HCT116 (cell line): Measurements from ENCODE around the gene ZNF653. TPM values are rescaled to one million over a fixed set of nuclear protein-coding genes. Genes with fewer than 3 reads are reported as not detected.
A peak's percentile ranks its signal among the peaks of the same experiment; 100 is the strongest.

ENCODE experiments used
- ATAC-seq: fragments of 200-7000 bp; cut with Tn5 transposase; 2 replicates; pipeline ENCODE4 v1.9.1; 2020; ENCODE audit warnings: mild to moderate bottlenecking, moderate library complexity
- BruUV-seq: library from RNA; stranded (reverse); fragments of 400-500 nt; replicated peaks from 2 replicates; lab custom pipeline; 2021; lab: Mats Ljungman, UMichigan
- CTCF ChIA-PET: fragments of 300-600 bp; sonication (Branson Sonifier 250); formaldehyde crosslinking; loops from one replicate; lab custom pipeline; 2021; ENCODE audit warnings: antibody characterized with exemption; lab: Charles Lee
- POLR2A ChIA-PET: fragments of 300-600, 350-600 bp; sonication (Branson Sonifier 250); formaldehyde crosslinking; loops from one replicate; lab custom pipeline; 2021; ENCODE audit warnings: antibody characterized with exemption; lab: Charles Lee
- RAD21 ChIA-PET, 2 experiments: fragments of 300-600 bp; sonication (Branson Sonifier 250); formaldehyde crosslinking; loops; one replicate each; lab custom pipeline; 2023; ENCODE audit warnings: low total read pairs in 2 of 2; ENCODE audit not compliant: uncharacterized antibody in 2 of 2, unreplicated experiment in 2 of 2, low non-redundant PET in 1 of 2; lab: Charles Lee
- DNase-seq: peaks from one replicate; pipeline ENCODE4 v3.0.0-alpha.2; 2010; ENCODE audit warnings: low read depth, low spot score
- H2AFZ ChIP-seq: fragments of 200-600 bp; shearing (Covaris generic), sonication (generic); 2 replicates; pipeline ENCODE4 v1.6.1; 2017; ENCODE audit warnings: low read depth, mixed run types, mixed read lengths, antibody characterized with exemption, low read length; ENCODE audit not compliant: poor library complexity, severe bottlenecking
- H3K27ac ChIP-seq: 2 replicates; pipeline ENCODE4 v1.5.1; 2012; ENCODE audit warnings: low read depth, low read length
- H3K27me3 ChIP-seq: fragments of 200-600 bp; sonication (generic); 2 replicates; pipeline ENCODE4 v1.6.1; 2016; ENCODE audit warnings: mixed run types, low read length, mixed read lengths; ENCODE audit not compliant: insufficient read depth
- H3K36me3 ChIP-seq, 2 experiments: fragments of 200-500 bp in 1 of 2; fragments of 200-600 bp in 1 of 2; sonication (Bioruptor generic) in 1 of 2; sonication (generic) in 1 of 2; 2 replicates each; pipeline versions ENCODE4 v1.5.1 to v1.6.1; 2014 to 2016; ENCODE audit warnings: low read length in 2 of 2, inconsistent platforms in 1 of 2, mixed read lengths in 1 of 2, mixed run types in 1 of 2; ENCODE audit not compliant: insufficient read depth in 2 of 2, control insufficient read depth in 1 of 2
- H3K4me1 ChIP-seq, 2 experiments: fragments of 200-600 bp in 1 of 2; sonication (generic) in 1 of 2; 2 replicates each; pipeline versions ENCODE4 v1.5.1 to v1.6.1; 2012 to 2017; ENCODE audit warnings: low read length in 2 of 2, inconsistent platforms in 1 of 2, mild to moderate bottlenecking in 1 of 2, mixed read lengths in 1 of 2, mixed run types in 1 of 2, moderate library complexity in 1 of 2; ENCODE audit not compliant: insufficient read depth in 2 of 2, control insufficient read depth in 1 of 2
- H3K4me2 ChIP-seq: fragments of 200-600 bp; sonication (generic); 2 replicates; pipeline ENCODE4 v1.6.1; 2017; ENCODE audit warnings: mixed run types, low read length, mixed read lengths
- H3K4me3 ChIP-seq, 2 experiments: fragments of 200-600 bp in 1 of 2; sonication (generic) in 1 of 2; replicated peaks in 1 of 2; 2 replicates each; pipeline ENCODE4 v1.5.1; 2011 to 2016; ENCODE audit warnings: low read length in 2 of 2, control low read depth in 1 of 2, low read depth in 1 of 2, mild to moderate bottlenecking in 1 of 2, mixed read lengths in 1 of 2, mixed run types in 1 of 2
- H3K79me2 ChIP-seq: fragments of 200-600 bp; sonication (generic); 2 replicates; pipeline ENCODE4 v1.6.1; 2017; ENCODE audit warnings: mild to moderate bottlenecking, mixed run types, low read length, moderate library complexity, mixed read lengths; ENCODE audit not compliant: insufficient read depth
- H3K9ac ChIP-seq: fragments of 200-600 bp; sonication (generic); 2 replicates; pipeline ENCODE4 v1.6.1; 2016; ENCODE audit warnings: low read length, mixed read lengths
- H3K9me2 ChIP-seq: fragments of 200-600 bp; sonication (generic), shearing (Covaris generic); 2 replicates; pipeline ENCODE4 v1.6.1; 2017; ENCODE audit warnings: mixed run types, mild to moderate bottlenecking, moderate library complexity; ENCODE audit not compliant: insufficient read depth
- H3K9me3 ChIP-seq, 2 experiments: fragments of 200-500 bp in 1 of 2; fragments of 200-600 bp in 1 of 2; sonication (Bioruptor generic) in 1 of 2; sonication (generic) in 1 of 2; 2 replicates each; pipeline ENCODE4 v1.6.1; 2014 to 2017; ENCODE audit warnings: low read length in 2 of 2, mixed read lengths in 2 of 2, inconsistent platforms in 1 of 2, low read depth in 1 of 2, mild to moderate bottlenecking in 1 of 2, mixed run types in 1 of 2, moderate library complexity in 1 of 2; ENCODE audit not compliant: control insufficient read depth in 1 of 2, insufficient read depth in 1 of 2
- H4K20me1 ChIP-seq: fragments of 200-600 bp; sonication (generic), shearing (Covaris generic); 2 replicates; pipeline ENCODE4 v1.6.1; 2017; ENCODE audit warnings: mixed run types, mild to moderate bottlenecking, moderate library complexity; ENCODE audit not compliant: insufficient read depth
- CBX3 ChIP-seq: IDR thresholded peaks from 2 replicates; pipeline ENCODE4 v1.6.1; 2012; ENCODE audit warnings: low read depth
- CEBPB ChIP-seq: IDR thresholded peaks from 2 replicates; pipeline ENCODE4 v1.6.1; 2012; ENCODE audit warnings: low read depth
- EGR1 ChIP-seq: IDR thresholded peaks from 2 replicates; pipeline ENCODE4 v1.6.1; 2012; ENCODE audit warnings: low read depth
- ELF1 ChIP-seq: IDR thresholded peaks from 2 replicates; pipeline ENCODE4 v1.6.1; 2012; ENCODE audit warnings: low read depth, borderline replicate concordance
- EZH2 ChIP-seq: fragments of 200-600 bp; sonication (generic); IDR thresholded peaks from 2 replicates; pipeline ENCODE4 v1.6.1; 2017; ENCODE audit warnings: antibody characterized with exemption, mixed run types
- EZH2phosphoT487 ChIP-seq: fragments of 200-600 bp; IDR thresholded peaks from 2 replicates; pipeline ENCODE4 v1.6.1; 2018; ENCODE audit warnings: antibody characterized with exemption, borderline replicate concordance
- FOSL1 ChIP-seq: IDR thresholded peaks from 2 replicates; pipeline ENCODE4 v1.6.1; 2012; ENCODE audit warnings: low read depth
- JUND ChIP-seq: IDR thresholded peaks from 2 replicates; pipeline ENCODE4 v1.6.1; 2012
- POLR2A ChIP-seq: IDR thresholded peaks from 2 replicates; pipeline ENCODE4 v1.7.0; 2011; ENCODE audit warnings: borderline replicate concordance; ENCODE audit not compliant: insufficient read depth, insufficient read length; ENCODE audit errors: extremely low read depth
- POLR2AphosphoS5 ChIP-seq: IDR thresholded peaks from 2 replicates; pipeline ENCODE4 v1.6.1; 2011; ENCODE audit warnings: mild to moderate bottlenecking, low read depth, low read length, moderate library complexity
- RAD21 ChIP-seq: IDR thresholded peaks from 2 replicates; pipeline ENCODE4 v1.6.1; 2012; ENCODE audit warnings: low read depth, mild to moderate bottlenecking
- SIN3A ChIP-seq: IDR thresholded peaks from 2 replicates; pipeline ENCODE4 v1.6.1; 2012; ENCODE audit warnings: low read depth
- SP1 ChIP-seq: IDR thresholded peaks from 2 replicates; pipeline ENCODE4 v1.6.1; 2012; ENCODE audit warnings: low read depth
- SRF ChIP-seq: IDR thresholded peaks from 2 replicates; pipeline ENCODE4 v1.6.1; 2012; ENCODE audit warnings: low read depth
- YY1 ChIP-seq: IDR thresholded peaks from 2 replicates; pipeline ENCODE4 v1.6.1; 2011; ENCODE audit warnings: low read length, low read depth, moderate library complexity, mild to moderate bottlenecking; ENCODE audit not compliant: insufficient replicate concordance; ENCODE audit errors: extremely low read depth
- ZFX ChIP-seq: fragments of 450-650 bp; IDR thresholded peaks from 2 replicates; pipeline ENCODE4 v1.6.1; 2017
- ZNF274 ChIP-seq: fragments of 200-500 bp; sonication (Bioruptor generic); IDR thresholded peaks from 2 replicates; pipeline ENCODE4 v1.6.1; 2014; ENCODE audit warnings: mild to moderate bottlenecking, low read depth, low read length, inconsistent platforms
- intact Hi-C: fragments of 100-400 bp; cut with micrococcal nuclease; formaldehyde crosslinking; loops from 2 replicates; pipeline ENCODE4 v1.10.0; 2022
- total RNA-seq: library from RNA; stranded (reverse); gene quantifications from one replicate; pipeline ENCODE4 v1.2.1, GENCODE V29; 2021; ENCODE audit not compliant: unreplicated experiment
- TF ChIP-seq, protein P1 (sequence below): IDR thresholded peaks from 2 replicates; pipeline ENCODE4 v1.6.1; 2011; ENCODE audit warnings: mild to moderate bottlenecking, low read length, moderate library complexity; ENCODE audit not compliant: insufficient replicate concordance; ENCODE audit errors: extremely low read depth
- TF ChIP-seq, protein P2 (sequence below): IDR thresholded peaks from 2 replicates; pipeline ENCODE4 v1.6.1; 2012
- TF ChIP-seq, protein P3 (sequence below), 3 experiments: fragments of 200-600 bp in 1 of 3; sonication (generic) in 1 of 3; IDR thresholded peaks in 2 of 3; conservative IDR thresholded peaks in 1 of 3; 2 replicates each; pipeline ENCODE4 v1.5.1; 2012 to 2017; ENCODE audit warnings: low read depth in 2 of 3, low read length in 2 of 3, antibody characterized with exemption in 1 of 3, borderline replicate concordance in 1 of 3, control low read depth in 1 of 3, mild to moderate bottlenecking in 1 of 3, mixed read lengths in 1 of 3, mixed run types in 1 of 3, moderate library complexity in 1 of 3; ENCODE audit not compliant: insufficient read depth in 1 of 3
- TF ChIP-seq, protein P4 (sequence below): IDR thresholded peaks from 2 replicates; pipeline ENCODE4 v1.6.1; 2012

ZNF653 gene
- total RNA-seq, 1 experiment from 2014 or later, result 16.1 TPM

DNA sequence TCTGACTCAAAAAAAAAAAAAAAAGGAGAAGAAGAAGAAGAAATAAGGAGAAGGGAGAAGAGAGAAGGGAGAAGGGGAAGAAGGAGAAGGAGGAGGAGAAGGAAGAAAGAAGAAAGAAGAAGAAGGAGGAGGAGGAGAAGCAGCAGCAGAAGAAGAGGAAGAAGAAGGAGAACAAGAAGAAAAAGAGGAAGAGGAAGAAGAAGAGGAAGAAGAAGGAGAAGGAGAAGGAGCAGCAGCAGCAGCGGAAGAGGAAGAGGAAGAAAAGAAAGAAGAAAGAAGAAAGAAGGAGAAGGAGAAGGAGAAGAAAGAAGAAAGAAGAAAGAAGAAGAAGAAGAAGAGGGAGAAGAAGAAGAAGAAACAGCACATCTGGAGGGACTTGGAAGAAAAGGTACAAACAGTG, 28.9 kb upstream of the ZNF653 start (continued):
- TF ChIP-seq, protein P1, sequence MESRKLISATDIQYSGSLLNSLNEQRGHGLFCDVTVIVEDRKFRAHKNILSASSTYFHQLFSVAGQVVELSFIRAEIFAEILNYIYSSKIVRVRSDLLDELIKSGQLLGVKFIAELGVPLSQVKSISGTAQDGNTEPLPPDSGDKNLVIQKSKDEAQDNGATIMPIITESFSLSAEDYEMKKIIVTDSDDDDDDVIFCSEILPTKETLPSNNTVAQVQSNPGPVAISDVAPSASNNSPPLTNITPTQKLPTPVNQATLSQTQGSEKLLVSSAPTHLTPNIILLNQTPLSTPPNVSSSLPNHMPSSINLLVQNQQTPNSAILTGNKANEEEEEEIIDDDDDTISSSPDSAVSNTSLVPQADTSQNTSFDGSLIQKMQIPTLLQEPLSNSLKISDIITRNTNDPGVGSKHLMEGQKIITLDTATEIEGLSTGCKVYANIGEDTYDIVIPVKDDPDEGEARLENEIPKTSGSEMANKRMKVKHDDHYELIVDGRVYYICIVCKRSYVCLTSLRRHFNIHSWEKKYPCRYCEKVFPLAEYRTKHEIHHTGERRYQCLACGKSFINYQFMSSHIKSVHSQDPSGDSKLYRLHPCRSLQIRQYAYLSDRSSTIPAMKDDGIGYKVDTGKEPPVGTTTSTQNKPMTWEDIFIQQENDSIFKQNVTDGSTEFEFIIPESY, result no peak

DNA sequence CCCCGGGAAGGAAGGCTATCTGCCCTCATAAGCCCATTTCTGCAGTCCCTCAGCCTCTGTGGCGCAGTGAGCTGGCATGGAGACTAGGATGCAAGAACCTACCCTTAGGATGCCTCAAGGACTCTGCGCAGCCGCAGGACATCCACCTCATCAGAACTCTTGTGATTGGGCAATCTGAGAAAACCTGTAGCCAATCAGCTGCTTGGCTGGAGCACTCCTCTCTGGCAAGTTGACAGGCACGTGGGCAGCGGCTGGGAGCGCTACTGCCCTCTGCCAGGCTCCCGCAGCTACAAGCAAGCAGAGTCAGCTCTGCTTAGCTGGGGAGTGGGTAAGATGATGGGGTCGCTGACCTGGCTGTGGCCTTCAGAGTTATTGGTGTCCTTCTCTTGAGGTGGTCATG, 24.8 kb upstream of the ZNF653 start:
- H3K36me3 ChIP-seq, result no peaks in the 10 kb centered on the region
- RAD21 ChIA-PET, result interaction anchor here (0.6 kb wide), 2 partner anchors 20 to 24 kb away, joined by 5 to 6 read pairs; no protein-coding TSS in a partner anchor
- ATAC-seq (peak; percentile 57), DNase-seq (peak; percentile 96)
- CTCF ChIA-PET, result interaction anchor here (0.7 to 1.2 kb wide), 2 partner anchors 28 to 149 kb away, joined by 3 to 6 read pairs; partner anchors contain the start of gene ELOF1
- H3K4me1 ChIP-seq, result peaks cover 26 to 50% of the 10 kb centered on the region in 2 experiments
- no peaks in the 10 kb centered on the region for H3K27me3 ChIP-seq
- BruUV-seq, result no TSS peak
- H3K27ac ChIP-seq, result no peak overlapping the region
- no peak overlapping the region for H3K4me2 ChIP-seq
- intact Hi-C loops, result no loop called here
- no peaks in the 10 kb centered on the region for H3K9me3 ChIP-seq
- no peak overlapping the region for H2AFZ ChIP-seq
- no peak overlapping the region for H3K4me3 ChIP-seq
- TF ChIP-seq FOSL1, result no peak
- TF ChIP-seq POLR2AphosphoS5, result no peak; the same call in 1 of the 2 replicates
- TF ChIP-seq ZFX, result no peak
- TF ChIP-seq, protein P2, sequence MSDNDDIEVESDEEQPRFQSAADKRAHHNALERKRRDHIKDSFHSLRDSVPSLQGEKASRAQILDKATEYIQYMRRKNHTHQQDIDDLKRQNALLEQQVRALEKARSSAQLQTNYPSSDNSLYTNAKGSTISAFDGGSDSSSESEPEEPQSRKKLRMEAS, result peak; percentile 98
- TF ChIP-seq, protein P3, sequence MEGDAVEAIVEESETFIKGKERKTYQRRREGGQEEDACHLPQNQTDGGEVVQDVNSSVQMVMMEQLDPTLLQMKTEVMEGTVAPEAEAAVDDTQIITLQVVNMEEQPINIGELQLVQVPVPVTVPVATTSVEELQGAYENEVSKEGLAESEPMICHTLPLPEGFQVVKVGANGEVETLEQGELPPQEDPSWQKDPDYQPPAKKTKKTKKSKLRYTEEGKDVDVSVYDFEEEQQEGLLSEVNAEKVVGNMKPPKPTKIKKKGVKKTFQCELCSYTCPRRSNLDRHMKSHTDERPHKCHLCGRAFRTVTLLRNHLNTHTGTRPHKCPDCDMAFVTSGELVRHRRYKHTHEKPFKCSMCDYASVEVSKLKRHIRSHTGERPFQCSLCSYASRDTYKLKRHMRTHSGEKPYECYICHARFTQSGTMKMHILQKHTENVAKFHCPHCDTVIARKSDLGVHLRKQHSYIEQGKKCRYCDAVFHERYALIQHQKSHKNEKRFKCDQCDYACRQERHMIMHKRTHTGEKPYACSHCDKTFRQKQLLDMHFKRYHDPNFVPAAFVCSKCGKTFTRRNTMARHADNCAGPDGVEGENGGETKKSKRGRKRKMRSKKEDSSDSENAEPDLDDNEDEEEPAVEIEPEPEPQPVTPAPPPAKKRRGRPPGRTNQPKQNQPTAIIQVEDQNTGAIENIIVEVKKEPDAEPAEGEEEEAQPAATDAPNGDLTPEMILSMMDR (IDR thresholded peaks at IDR 0.05 in 2 of 3, conservative IDR thresholded peaks at IDR 0.05 in 1 of 3; ENCODE audit: borderline replicate concordance in 1 of 3, insufficient read depth in 1 of 3, low read depth in 2 of 3, low read length in 2 of 3), result peak; percentile 31 to 62 (median 47); a peak in 5 of 6 replicates
- no peak for TF ChIP-seq YY1
- TF ChIP-seq JUND, result no peak
- no peak for TF ChIP-seq SRF
- TF ChIP-seq EZH2phosphoT487, result no peak
- peak; percentile 87 for TF ChIP-seq SP1
- TF ChIP-seq EZH2, result no peak
- no peak for TF ChIP-seq ZNF274
- TF ChIP-seq EGR1, result peak; percentile 40; the same call in 1 of the 2 replicates
- peak; percentile 32; the same call in 1 of the 2 replicates for TF ChIP-seq RAD21
- TF ChIP-seq CEBPB, result peak; percentile 52; the same call in 1 of the 2 replicates
- TF ChIP-seq, protein P4, sequence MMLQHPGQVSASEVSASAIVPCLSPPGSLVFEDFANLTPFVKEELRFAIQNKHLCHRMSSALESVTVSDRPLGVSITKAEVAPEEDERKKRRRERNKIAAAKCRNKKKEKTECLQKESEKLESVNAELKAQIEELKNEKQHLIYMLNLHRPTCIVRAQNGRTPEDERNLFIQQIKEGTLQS, result no peak
- TF ChIP-seq CBX3, result peak; percentile 58; the same call in 1 of the 2 replicates
- peak; percentile 81; the same call in 1 of the 2 replicates for TF ChIP-seq SIN3A
- no peak for TF ChIP-seq POLR2A
- no peak for TF ChIP-seq ELF1
- TF ChIP-seq, all 23 proteins: peak for 8
- Histone ChIP-seq H3K9ac (no peak overlapping the region), H3K79me2 (peaks cover 21% of the 10 kb centered on the region), H4K20me1 (no peaks in the 10 kb centered on the region), H3K9me2 (no peaks in the 10 kb centered on the region)
- POLR2A ChIA-PET, result interaction anchor here (0.7 kb wide), 1 partner anchor 29 kb away, joined by 3 read pairs; the partner anchor contains the start of gene ELOF1
